Measurements from ENCODE around the gene TRPM3.

Gene TRPM3

DNA sequence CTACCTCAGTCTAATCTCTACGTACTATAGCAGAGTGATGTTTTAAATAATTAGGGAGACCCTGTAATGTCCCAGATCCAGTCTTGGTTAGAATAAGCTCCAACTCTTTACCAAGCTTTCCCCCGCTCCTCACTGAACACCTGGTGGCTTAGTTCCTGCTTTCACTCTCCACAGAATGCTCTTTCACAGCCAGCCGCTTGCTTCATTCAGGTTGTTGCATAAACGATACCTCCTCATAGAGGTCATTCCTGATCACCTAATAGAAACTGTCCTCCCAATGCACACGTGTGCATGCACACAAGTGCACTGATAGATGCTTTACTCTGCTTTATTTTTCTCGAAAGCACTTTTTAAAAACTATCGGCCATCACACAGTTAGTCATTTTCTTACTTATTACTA is 298.1 kb downstream of the TRPM3 start:
- DNase-seq (ENCODE audit: low read depth in 2 of 2), result no peak

DNA sequence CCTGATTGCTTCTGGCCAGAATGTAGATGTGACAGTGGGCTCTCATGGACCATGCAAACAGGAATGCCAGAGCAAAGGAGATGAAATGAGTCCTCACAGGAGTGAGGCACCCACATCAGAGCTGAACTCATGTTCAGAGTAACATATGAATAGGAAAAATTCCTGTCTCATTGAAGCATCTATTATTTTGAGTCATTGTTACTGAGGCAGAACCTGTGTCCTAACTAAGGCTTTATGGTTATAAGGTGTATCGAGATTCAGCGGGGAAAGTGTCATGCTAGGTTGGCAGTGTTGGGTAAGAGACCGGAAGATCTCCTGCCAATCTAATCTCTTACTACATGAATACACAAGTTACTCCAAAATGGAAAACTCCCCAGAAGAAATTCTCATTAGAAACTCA is 304.1 kb downstream of the TRPM3 start:
- no peak for DNase-seq (ENCODE audit: low read depth in 2 of 2)

DNA sequence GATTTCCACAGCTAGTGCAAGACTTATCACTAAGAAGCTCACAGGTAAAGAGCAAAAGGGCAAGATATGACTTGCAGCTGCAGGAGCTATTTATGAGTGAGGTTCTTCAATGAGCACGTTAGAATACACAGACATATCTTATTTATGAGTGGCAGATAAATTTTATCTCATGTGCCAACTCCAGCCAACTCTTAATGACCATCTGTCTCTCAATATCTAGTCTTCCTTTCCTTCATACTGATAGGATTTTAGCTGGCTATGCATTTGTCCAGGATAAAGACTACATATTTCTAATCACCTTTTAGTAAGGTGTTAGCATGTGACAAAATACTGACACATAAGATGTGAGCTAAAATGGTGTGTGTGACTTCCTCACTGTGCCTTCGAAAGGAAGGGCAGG is 304.5 kb downstream of the TRPM3 start:
- no peak for DNase-seq (ENCODE audit: low read depth in 2 of 2)

DNA sequence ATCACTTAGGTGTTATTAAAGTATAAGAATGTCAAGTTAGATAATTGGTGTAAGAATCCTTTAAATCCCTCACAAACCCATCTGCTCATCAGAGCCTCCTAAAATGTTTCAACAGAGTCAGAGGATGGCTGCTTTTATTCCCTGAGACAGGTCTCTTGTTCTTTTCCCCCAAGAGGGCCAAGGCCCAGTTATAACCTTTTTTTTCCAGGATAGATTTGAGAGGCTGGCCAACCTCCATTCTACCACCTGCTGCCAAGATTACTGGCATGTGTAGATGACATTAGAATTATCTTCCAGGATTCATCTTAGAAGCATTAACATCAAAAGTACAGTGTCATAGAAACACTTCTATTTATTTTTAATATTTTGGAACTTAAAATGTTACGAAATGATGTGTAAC is 305.1 kb downstream of the TRPM3 start:
- DNase-seq (ENCODE audit: low read depth in 2 of 2), result no peak

DNA sequence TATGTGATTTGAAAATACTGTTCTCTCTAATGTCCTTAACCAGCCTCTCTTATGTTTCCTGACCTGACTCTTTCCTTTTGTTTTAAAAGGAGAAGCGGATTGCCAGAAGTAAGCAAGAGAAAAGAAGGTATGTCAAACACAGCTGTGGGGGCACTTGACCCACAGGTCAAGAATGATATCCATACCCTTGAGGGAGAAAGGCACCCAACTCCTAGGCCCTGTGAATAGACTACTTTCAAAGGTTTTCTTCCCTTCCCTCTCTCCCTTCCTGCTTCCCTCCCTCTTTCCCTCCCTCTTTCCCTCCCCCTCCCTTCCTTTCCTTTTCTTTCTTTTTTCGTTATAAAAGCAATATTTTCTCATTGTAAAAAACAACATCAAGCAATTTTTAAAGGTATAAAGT is 306.8 kb downstream of the TRPM3 start:
- DNase-seq (ENCODE audit: low read depth in 2 of 2), result no peak

DNA sequence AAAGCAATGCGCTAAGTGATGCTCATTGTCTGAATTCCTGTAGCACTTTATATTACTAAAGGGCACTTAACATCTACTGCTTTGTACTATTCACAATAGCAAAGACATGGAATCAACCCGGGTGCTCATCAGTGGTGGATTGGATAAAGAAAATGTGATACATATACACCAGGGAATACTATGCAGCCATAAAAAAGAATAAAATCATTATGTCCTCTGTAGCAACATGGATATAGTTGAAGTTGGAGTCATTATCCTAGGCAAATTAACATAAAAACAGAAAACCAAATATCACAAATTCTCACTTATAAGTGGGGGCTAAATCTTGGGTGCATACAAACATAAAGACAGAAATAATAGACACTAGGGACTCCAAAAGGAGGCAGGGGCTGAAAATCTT is 308.3 kb downstream of the TRPM3 start:
- DNase-seq (ENCODE audit: low read depth in 2 of 2), result no peak

DNA sequence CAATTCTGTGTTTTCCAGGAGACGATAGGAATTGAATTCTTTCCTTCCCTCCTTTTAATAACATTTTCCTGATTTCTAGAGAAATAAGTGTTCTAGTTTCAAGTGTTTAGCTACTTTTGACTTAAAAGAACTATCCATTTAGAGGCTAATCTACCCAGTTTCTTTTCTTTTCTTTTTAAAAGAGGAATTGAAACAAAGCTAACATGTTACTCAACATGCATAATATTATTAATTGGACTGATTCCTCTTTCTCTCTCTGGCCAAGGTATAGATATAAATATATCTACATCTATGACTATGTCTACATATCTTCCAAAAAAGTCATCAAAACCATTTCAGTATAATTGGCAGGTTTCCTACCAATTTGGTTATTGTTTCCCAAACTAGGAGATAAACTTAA is 309.8 kb downstream of the TRPM3 start:
- no peak for DNase-seq (ENCODE audit: low read depth in 2 of 2)

DNA sequence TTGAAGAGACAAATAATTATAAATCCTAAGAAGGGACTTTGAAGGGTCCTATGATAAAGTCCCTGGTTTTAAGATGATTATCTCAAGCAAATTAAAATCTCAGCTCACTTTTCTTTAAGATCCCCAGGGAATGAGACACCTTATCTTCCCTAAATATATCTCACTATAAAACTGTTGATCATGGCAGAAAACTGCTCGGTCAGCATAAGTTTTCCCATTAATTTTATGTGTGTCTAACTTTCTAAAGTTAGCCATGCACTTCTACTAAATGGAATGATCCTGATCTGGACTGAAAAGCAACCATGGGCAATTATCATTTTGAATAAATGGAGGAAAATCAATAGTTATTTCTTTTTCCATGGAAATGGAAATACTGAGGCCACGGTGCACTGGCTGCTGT is 314.5 kb downstream of the TRPM3 start:
- no peak for DNase-seq (ENCODE audit: low read depth in 2 of 2)

DNA sequence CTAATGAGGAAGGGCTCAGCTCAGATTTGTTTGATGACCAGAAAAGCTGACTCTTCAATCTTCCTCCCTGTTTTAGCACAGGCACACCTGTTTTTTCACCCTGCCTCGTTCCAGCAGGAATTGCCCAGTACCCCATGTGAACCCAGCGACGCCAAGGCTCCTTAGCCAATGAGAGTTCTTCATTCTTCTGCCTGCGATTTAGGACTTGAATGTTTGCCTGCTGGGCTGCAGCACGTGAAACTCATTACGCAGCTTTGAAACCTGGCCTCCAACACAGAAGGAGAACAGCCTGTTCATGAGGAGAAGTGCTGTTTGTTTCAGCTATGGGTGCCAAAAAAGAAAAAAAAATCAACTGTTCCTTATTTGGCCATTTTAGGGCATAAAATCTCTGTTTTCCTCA is 315.5 kb downstream of the TRPM3 start:
- DNase-seq (ENCODE audit: low read depth in 2 of 2), result no peak

DNA sequence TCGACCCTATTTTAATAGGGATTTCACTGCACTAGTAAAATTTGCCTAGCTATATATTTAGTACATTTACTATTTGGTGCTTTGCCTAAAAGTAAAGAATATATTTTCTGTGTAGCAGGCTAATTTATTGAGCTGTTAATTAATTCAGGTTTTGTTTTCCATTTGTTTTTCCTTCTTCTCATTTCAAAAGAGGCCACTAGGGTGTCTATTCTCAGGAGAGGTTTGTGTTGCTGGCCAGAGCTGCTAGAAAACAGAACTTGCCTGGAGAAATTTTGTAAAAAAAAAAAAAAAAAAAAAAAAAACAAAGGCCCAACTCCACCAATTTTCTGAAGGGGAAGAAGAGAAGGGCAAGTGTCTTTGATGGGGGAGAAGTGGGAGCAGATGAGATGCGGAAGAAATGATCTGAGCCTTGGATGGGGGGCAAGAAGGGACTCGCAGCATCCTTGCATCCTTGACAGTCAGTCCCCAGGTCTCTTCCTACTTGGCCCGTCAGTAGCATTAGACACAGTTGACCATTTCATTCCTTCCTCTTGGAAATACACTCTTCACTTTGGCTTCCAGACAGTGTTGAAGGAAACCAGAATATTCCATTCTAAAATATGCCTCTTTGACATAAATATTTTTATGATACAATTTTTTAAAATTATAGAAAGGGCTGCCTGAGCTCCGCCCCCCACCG is 318.5 kb downstream of the TRPM3 start:
- no peak for DNase-seq (ENCODE audit: low read depth in 2 of 2)

DNA sequence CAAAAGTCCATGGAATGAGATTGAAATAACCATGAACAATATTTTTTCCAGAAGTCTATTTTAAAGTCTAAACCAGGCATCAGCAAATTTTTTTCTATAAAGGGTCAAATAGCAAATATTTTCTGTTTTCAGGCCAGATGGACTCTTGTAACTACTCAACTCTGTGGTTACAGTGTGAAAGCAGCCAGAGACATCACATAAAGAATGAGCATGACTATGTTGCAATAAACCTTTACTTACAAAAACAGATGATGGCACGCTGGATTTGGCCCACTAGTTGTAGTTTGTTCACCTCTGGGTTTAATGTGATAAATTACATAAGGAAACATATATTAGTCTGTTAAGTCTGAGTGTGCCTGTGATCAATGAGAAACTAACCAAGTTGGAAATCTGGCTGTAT is 319.2 kb downstream of the TRPM3 start:
- DNase-seq (ENCODE audit: low read depth in 2 of 2), result no peak

DNA sequence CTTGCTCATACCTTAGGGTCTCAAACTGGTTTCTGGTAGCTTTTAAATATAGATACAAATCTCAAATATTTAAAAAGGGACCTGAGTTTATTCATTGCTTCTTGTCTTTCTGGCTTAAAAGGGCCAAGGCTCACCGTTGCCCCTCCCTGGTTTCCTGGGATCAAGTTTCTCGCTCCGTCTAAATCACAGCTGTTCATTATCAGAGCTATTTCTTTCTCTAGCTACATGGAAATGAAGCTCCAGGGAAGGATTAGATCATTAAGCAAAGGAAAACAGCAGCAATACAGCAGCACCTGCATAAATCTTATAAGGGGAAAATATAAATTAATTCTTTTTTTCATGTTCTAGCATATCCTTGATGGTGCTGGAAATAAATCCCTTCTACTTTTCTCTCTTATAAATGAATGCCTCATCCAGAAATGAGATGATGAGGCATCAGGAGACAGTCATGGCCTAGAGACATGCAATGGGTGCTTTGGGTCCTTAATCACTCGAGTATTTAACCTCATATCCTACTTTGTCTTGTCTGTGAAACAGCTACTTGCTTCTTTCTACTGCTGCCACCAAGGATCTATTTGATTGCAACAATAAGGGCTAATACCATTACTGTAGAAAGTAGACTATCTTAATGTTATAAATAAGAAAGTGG is 320.1 kb downstream of the TRPM3 start:
- DNase-seq (ENCODE audit: low read depth in 2 of 2), result no peak

DNA sequence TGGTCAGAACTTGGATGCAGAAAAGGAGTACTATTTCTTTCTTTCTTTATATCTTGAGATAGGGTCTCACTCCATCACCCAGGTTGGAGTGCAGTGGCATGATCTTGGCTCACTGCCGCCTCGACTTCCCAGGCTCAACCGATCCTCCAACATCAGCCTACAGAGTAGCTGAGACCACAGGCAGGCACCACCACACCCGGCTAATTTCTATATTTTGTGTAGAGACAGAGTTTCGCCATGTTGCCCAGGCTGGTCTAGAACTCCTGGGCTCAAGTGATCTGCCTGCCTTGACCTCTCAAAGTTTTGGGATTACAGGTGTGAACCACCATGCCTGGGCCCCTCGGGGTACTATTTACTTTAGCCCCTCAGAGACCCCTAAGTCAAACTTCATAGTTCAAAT is 323.4 kb downstream of the TRPM3 start:
- no peak for DNase-seq (ENCODE audit: low read depth in 2 of 2)

DNA sequence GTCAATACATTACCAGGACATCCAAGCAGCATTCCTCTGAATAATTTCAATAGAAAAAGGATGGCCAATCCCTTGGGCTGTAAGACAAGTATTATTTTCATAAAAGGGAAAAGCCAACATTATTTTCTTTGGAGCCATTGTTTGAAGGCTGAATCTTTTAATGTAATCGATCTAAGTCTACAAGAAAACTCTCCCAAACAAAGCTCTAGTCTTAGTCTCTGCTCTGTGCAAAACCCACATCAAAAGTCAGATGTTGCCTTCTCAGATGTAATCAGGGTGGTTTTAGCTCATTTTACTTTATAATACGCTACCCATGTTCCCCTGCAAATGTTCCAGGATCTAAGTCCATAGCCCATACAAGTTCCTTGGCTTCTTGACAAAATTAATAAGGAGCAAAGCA is 325.6 kb downstream of the TRPM3 start:
- no peak for DNase-seq (ENCODE audit: low read depth in 2 of 2)

DNA sequence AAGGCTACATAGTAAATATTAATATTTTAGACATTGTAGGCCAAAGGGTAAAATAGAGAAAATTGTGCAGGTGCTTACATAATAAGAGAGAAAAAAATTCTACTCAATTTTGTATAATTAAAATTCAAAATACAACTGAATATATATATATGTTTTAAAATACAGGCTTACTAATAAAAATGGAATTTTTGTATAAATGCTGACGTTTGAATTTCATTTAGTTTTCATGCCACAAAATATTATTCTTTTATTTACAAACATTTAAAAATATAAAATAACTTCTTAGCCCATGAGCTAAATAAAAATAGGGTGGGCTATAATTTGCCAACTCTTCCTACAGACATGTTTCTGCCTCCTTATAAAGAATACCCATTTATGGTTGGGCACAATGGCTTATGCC is 328.6 kb downstream of the TRPM3 start:
- DNase-seq (ENCODE audit: low read depth in 2 of 2), result no peak

DNA sequence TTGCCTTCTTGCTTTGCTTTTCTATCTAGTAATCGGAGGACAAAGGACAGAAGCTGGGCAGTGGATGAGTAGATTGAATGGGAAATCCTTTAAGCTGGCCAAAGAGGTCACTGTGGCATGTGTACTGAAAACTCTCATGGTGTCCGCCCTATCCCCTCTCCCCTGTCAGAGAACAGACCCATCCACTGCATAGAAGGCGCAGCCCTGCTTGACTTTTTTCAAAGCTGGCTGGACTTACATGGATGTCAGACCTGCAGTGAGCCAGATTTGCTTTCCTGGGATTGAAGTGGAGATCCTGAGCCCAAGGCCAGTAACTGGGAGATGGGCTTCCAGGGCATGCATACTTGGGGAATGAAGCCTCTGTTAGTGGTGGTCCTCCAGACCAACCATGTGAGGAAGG is 329.5 kb downstream of the TRPM3 start:
- no peak for DNase-seq (ENCODE audit: low read depth in 2 of 2)

DNA sequence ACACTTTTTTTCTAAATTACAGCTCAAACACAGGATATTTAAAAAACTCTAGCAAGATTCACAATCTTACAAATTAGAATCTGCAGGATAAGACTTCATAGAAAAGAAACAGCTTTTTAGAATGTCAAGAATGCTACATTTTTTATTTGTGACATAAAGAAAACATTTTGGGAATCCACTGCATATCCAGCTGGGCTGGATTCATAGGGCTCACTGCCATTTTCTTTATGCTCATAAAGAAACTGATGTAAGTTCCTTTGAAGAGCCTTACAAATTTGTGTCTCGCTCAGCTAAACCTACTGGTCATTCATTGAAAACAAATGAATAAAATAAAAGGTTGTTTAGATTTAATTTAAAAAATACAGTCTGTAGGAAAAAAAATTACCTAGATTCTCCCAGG is 332.3 kb downstream of the TRPM3 start:
- DNase-seq (ENCODE audit: low read depth in 2 of 2), result no peak

DNA sequence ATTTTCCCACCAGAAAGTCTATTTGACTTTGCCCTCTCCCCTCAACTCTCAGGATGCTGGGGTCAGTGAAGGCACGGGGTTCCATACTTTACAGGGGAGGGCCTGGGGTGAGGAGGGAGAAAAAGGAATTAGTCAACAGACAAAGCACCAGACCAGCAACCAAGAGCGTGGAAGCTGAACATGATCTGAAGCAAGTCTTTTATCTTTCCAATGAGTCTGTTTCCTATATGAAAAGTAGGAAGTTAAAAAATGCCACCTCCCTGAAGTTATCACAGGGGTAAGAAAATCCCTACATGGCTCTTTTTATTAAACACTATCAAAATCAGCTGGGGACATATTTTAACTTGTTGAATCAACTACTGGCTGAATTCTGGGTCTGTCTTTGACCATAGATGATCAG is 337.0 kb downstream of the TRPM3 start:
- no peak for DNase-seq (ENCODE audit: low read depth in 2 of 2)

DNA sequence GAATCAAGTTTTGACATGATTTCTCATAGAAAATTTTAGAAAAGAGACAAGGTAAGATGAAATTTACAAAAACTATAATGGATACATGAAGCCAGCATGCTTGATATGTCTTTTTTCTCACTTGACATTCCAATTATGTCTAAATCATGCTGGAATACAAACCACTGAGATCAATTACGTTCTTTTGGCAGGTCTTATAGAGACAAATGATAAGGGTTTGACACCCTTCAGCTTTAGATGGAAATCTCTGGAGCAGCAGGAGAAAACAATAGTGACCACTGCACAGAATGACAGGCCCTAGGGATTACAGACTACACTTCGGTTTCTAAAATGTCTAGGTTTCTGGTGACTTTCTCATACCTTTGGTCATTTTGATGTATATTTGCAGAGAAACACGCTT is 342.9 kb downstream of the TRPM3 start:
- DNase-seq (ENCODE audit: low read depth in 2 of 2), result no peak

DNA sequence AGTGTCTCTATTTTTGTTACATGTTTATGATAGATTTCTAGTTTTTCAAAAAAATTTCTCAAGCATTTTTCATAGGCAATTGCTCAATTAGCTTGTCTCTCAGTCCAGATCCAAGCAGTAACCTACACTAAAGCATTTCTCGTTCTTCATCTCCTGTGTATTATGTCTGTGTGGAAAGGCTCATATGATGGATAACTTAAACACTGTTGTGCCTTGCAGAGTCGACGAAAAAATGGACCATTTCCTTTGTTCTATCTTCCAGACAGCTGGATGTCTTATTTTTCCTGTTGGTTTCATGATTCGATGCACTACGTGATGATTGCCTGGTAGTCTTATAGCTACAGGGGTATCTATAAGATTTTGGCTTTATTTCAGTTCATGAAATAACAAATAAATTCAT is 347.8 kb downstream of the TRPM3 start:
- DNase-seq (ENCODE audit: low read depth in 2 of 2), result no peak

DNA sequence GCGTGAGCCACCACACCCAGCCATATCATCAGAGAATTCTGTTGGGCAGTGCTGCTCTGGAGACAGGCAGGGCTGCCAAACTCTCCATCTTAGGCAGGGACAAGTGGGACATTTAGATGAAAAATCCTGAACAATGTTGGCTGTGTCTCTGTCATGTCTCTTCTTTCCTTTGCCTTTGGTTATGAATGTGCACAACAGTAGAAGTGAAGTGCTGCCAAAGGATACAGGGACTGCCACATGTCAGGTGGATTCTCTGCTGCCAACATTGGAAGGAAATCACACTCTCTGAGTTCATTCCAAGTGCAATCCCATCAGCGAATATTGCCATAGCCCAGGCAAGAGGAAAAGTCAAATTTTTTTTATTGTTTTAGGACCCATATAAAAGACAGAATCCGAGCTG is 348.8 kb downstream of the TRPM3 start:
- DNase-seq (ENCODE audit: low read depth in 2 of 2), result no peak

DNA sequence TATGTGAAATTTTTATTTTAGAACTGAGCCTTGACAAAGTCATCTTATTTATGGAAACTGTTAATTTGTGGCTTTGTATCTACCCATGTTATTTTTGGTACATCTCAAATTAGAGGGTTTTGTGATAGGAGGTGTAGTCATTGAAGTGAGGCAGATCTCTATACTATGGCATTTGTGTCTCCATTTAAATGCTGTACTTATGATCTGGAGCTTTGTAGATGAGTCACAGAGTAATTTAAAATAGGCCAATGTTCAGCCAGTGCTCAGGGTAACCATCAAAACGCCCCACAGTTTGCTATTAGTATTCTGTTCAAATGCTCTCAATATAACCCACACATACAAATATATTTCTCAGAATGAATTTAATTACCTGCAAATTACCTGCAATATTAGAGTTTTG is 355.5 kb downstream of the TRPM3 start:
- DNase-seq (ENCODE audit: low read depth in 2 of 2), result no peak

DNA sequence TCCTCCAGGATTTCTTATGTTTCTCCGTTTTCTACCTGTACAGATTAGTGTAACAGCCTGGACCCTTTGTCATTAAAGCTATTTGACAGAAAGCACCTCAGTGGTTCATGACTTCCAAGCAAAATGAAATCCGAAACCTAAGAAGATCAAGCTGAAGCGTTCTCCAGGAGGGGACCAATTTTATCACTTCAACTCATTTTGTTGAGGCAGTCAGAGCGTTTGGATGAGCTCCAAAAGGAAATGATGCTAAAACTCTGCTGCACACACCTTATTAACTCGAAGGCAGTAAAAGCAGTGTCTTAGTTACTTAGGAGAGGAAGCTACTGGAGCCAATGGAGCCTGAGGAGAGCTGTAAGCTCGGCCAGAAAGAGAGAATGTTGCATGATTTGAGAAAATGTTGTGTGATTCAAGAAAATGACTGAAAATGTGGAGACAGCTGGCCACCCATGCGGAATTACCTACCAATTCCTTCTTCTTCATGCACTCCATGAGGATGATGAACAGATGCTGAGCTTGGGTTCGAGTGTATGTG is 360.2 kb downstream of the TRPM3 start:
- DNase-seq (ENCODE audit: low read depth in 2 of 2), result no peak

DNA sequence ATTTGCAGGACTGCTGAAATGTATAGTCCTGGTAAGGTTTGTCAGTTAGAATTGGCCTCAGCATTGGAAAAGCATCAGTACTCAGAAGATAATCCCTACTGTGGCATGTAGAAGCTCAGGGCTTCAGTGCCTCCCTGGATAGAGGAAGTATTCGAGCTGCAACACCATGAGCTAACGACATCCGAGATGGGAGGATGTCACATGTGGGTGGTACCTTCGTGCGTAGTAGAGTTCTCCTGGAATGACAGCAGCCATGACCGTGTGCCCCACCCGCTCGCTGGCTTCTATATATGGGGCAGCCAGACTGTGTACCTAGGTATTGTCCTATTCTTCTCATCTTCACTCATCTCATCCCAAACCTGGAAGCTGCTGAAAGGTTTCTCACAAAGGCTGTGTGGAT is 361.2 kb downstream of the TRPM3 start:
- DNase-seq (ENCODE audit: low read depth in 2 of 2), result no peak

Measured in stimulated activated CD8-positive, alpha-beta memory T cell treated with anti-CD3 and anti-CD28 coated beads, Interleukin-2, amount 100 ng/mL, for 1 hour (primary cell).